H1 (cell line): ENCODE measurements around the gene SVIP. TPM values are rescaled to one million over a fixed set of nuclear protein-coding genes. Genes with fewer than 3 reads are reported as not detected.

Source experiments
- CTCF ChIA-PET: fragments of 300-600 bp; sonication (Branson Sonifier 250); formaldehyde crosslinking; loops from one replicate; lab custom pipeline; 2021; ENCODE audit not compliant: partially characterized antibody; lab: Charles Lee
- POLR2A ChIA-PET: fragments of 300-600 bp; sonication (Branson Sonifier 250); formaldehyde crosslinking; loops from one replicate; lab custom pipeline; 2021; ENCODE audit warnings: inconsistent platforms; ENCODE audit not compliant: partially characterized antibody; lab: Charles Lee
- DNase-seq, 2 experiments: peaks; one replicate each; pipeline versions ENCODE4 v3.0.0 to v3.0.0-alpha.2; 2010 to 2022; ENCODE audit warnings: low spot score in 2 of 2, low read depth in 1 of 2, mixed read lengths in 1 of 2
- FAIRE-seq: peaks from 2 replicates; lab custom pipeline; 2011; peaks lifted over from hg19 to GRCh38; lab: Jason Lieb, UNC
- H2AFZ ChIP-seq: 2 replicates; pipeline ENCODE4 v1.8.1; 2012; ENCODE audit warnings: low read length, inconsistent platforms
- H2AK5ac ChIP-seq: 2 replicates; pipeline ENCODE4 v1.6.1; 2013; ENCODE audit warnings: low read depth, low read length
- H2BK120ac ChIP-seq: replicated peaks from 2 replicates; pipeline ENCODE3; 2013; ENCODE audit warnings: low read depth, low read length, inconsistent platforms
- H2BK12ac ChIP-seq: 2 replicates; pipeline ENCODE4 v1.6.1; 2013; ENCODE audit warnings: low read depth, low read length
- H2BK15ac ChIP-seq: 2 replicates; pipeline ENCODE4 v1.6.1; 2013; ENCODE audit warnings: low read length
- H2BK20ac ChIP-seq: 2 replicates; pipeline ENCODE4 v1.6.1; 2013; ENCODE audit warnings: low read length
- H2BK5ac ChIP-seq: 2 replicates; pipeline ENCODE4 v1.6.1; 2013; ENCODE audit warnings: low read depth, low read length
- H3K14ac ChIP-seq: 2 replicates; pipeline ENCODE4 v1.6.1; 2013; ENCODE audit warnings: inconsistent platforms; ENCODE audit not compliant: insufficient read length
- H3K18ac ChIP-seq: 2 replicates; pipeline ENCODE4 v1.6.1; 2013; ENCODE audit warnings: low read length; ENCODE audit errors: extremely low read depth
- H3K23ac ChIP-seq: 2 replicates; pipeline ENCODE4 v1.6.1; 2013; ENCODE audit warnings: inconsistent platforms; ENCODE audit not compliant: insufficient read length
- H3K23me2 ChIP-seq: 2 replicates; pipeline ENCODE4 v1.6.1; 2013; ENCODE audit warnings: low read depth, low read length
- H3K27ac ChIP-seq: 2 replicates; pipeline ENCODE4 v1.6.1; 2011; ENCODE audit warnings: low read depth, low read length, inconsistent platforms
- H3K27me3 ChIP-seq, 4 experiments: replicated peaks in 1 of 4; 1 replicate in 1 of 4; 2 replicates in 3 of 4; pipeline versions ENCODE4 v1.6.1 to v1.8.1; 2011 to 2013; ENCODE audit warnings: low read length in 3 of 4, mild to moderate bottlenecking in 3 of 4, inconsistent platforms in 2 of 4, mixed read lengths in 2 of 4, moderate library complexity in 1 of 4; ENCODE audit not compliant: control insufficient read depth in 3 of 4, insufficient read depth in 3 of 4; ENCODE audit errors: extremely low read depth in 1 of 4
- H3K36me3 ChIP-seq, 4 experiments: 2 replicates each; pipeline versions ENCODE4 v1.6.1 to v1.8.1; 2011 to 2013; ENCODE audit warnings: mild to moderate bottlenecking in 4 of 4, low read length in 3 of 4, moderate library complexity in 2 of 4, control low read depth in 1 of 4, inconsistent platforms in 1 of 4; ENCODE audit not compliant: insufficient read depth in 4 of 4, control insufficient read depth in 2 of 4
- H3K4ac ChIP-seq: replicated peaks from 2 replicates; pipeline ENCODE3; 2013; ENCODE audit warnings: low read length, low read depth, mixed read lengths, inconsistent platforms; ENCODE audit not compliant: insufficient read length
- H3K4me1 ChIP-seq, 4 experiments: replicated peaks in 1 of 4; 1 replicate in 1 of 4; 2 replicates in 3 of 4; pipeline versions ENCODE4 v1.6.1 to v1.8.1; 2011 to 2013; ENCODE audit warnings: low read length in 3 of 4, inconsistent platforms in 2 of 4, mixed read lengths in 1 of 4; ENCODE audit not compliant: insufficient read depth in 4 of 4, control insufficient read depth in 3 of 4
- H3K4me2 ChIP-seq, 2 experiments: 2 replicates each; pipeline versions ENCODE4 v1.6.1 to v1.8.1; 2011 to 2013; ENCODE audit warnings: low read depth in 2 of 2, low read length in 2 of 2, control low read depth in 1 of 2, inconsistent platforms in 1 of 2, mild to moderate bottlenecking in 1 of 2; ENCODE audit not compliant: insufficient read depth in 1 of 2
- H3K4me3 ChIP-seq, 4 experiments: fragments of 200-600, 300-600 bp in 1 of 4; sonication (generic), shearing (Covaris generic), sonication (Bioruptor Twin) in 1 of 4; 2 replicates each; pipeline versions ENCODE4 v1.5.1 to v1.8.1; 2011 to 2016; ENCODE audit warnings: low read length in 4 of 4, low read depth in 3 of 4, control low read depth in 2 of 4, inconsistent platforms in 2 of 4, mild to moderate bottlenecking in 2 of 4, mixed read lengths in 1 of 4, moderate library complexity in 1 of 4; ENCODE audit not compliant: insufficient read depth in 2 of 4; ENCODE audit errors: extremely low read depth in 1 of 4
- H3K56ac ChIP-seq: replicated peaks from 2 replicates; pipeline ENCODE3; 2013; ENCODE audit warnings: low read depth, mild to moderate bottlenecking, mixed read lengths, low read length, inconsistent platforms; ENCODE audit not compliant: insufficient read length
- H3K79me1 ChIP-seq: 2 replicates; pipeline ENCODE4 v1.6.1; 2013; ENCODE audit warnings: low read depth, low read length, control low read depth
- H3K79me2 ChIP-seq, 2 experiments: 2 replicates each; pipeline versions ENCODE4 v1.6.1 to v1.8.1; 2012 to 2013; ENCODE audit warnings: low read length in 2 of 2, mild to moderate bottlenecking in 2 of 2, inconsistent platforms in 1 of 2; ENCODE audit not compliant: insufficient read depth in 2 of 2, control insufficient read depth in 1 of 2
- H3K9ac ChIP-seq, 4 experiments: replicated peaks in 1 of 4; 1 replicate in 1 of 4; 2 replicates in 3 of 4; pipeline versions ENCODE4 v1.6.1 to v1.8.1; 2011 to 2013; ENCODE audit warnings: low read depth in 3 of 4, low read length in 3 of 4, control low read depth in 2 of 4, mild to moderate bottlenecking in 2 of 4, moderate library complexity in 2 of 4, inconsistent platforms in 1 of 4; ENCODE audit errors: extremely low read depth in 1 of 4
- H3K9me3 ChIP-seq, 2 experiments: 2 replicates each; pipeline versions ENCODE4 v1.6.1 to v1.8.1; 2012 to 2013; ENCODE audit warnings: mild to moderate bottlenecking in 2 of 2, moderate library complexity in 2 of 2, control low read depth in 1 of 2, inconsistent platforms in 1 of 2, low read depth in 1 of 2, low read length in 1 of 2, mixed read lengths in 1 of 2; ENCODE audit not compliant: insufficient read depth in 2 of 2
- H4K20me1 ChIP-seq, 2 experiments: replicated peaks in 1 of 2; 2 replicates each; pipeline versions ENCODE3 to v1.8.1; 2011 to 2013; ENCODE audit warnings: inconsistent platforms in 2 of 2, low read length in 2 of 2, mild to moderate bottlenecking in 1 of 2; ENCODE audit not compliant: insufficient read depth in 2 of 2, control insufficient read depth in 1 of 2
- H4K5ac ChIP-seq: 2 replicates; pipeline ENCODE4 v1.6.1; 2013; ENCODE audit warnings: low read length, low read depth, mixed read lengths, inconsistent platforms; ENCODE audit not compliant: insufficient read length
- H4K8ac ChIP-seq: 2 replicates; pipeline ENCODE4 v1.8.0; 2013; ENCODE audit warnings: mild to moderate bottlenecking, moderate library complexity, low read length, inconsistent platforms; ENCODE audit not compliant: insufficient read depth; ENCODE audit errors: extremely low read depth
- H4K91ac ChIP-seq: replicated peaks from 2 replicates; pipeline ENCODE3; 2013; ENCODE audit warnings: low read length, mixed read lengths, inconsistent platforms; ENCODE audit not compliant: insufficient read length
- CBX5 ChIP-seq: fragments of 300-800, 300-1000 bp; sonication (generic); IDR thresholded peaks from 2 replicates; pipeline ENCODE4 v1.7.1; 2016; ENCODE audit warnings: antibody characterized with exemption, low read length, low read depth
- CHD1 ChIP-seq: IDR thresholded peaks from 2 replicates; pipeline ENCODE4 v1.6.1; 2012; ENCODE audit warnings: low read depth, low read length, improper control_type of control experiment
- EP300 ChIP-seq, 2 experiments: IDR thresholded peaks; 1 replicate in 1 of 2; 2 replicates in 1 of 2; pipeline ENCODE4 v1.6.1; 2011 to 2012; ENCODE audit warnings: low read depth in 2 of 2, low read length in 2 of 2, mild to moderate bottlenecking in 2 of 2, borderline replicate concordance in 1 of 2, inconsistent platforms in 1 of 2, moderate library complexity in 1 of 2
- KDM4A ChIP-seq: IDR thresholded peaks from one replicate; pipeline ENCODE4 v1.7.1; 2012; ENCODE audit warnings: low read depth, mild to moderate bottlenecking, moderate library complexity, low read length, inconsistent platforms; ENCODE audit not compliant: severe bottlenecking
- KDM5A ChIP-seq: fragments of 200-600 bp; IDR thresholded peaks from 2 replicates; pipeline ENCODE4 v1.7.1; 2012; ENCODE audit warnings: mild to moderate bottlenecking, low read length, inconsistent platforms, mixed read lengths
- NANOG ChIP-seq: IDR thresholded peaks from 2 replicates; pipeline ENCODE4 v1.6.1; 2011; ENCODE audit warnings: low read length, low read depth, mild to moderate bottlenecking, inconsistent platforms; ENCODE audit not compliant: insufficient read depth, poor library complexity, severe bottlenecking
- TAF7 ChIP-seq: optimal IDR thresholded peaks from 2 replicates; pipeline ENCODE3; 2011; ENCODE audit warnings: low read depth, mild to moderate bottlenecking, inconsistent platforms, low read length, moderate library complexity, borderline replicate concordance
- TCF12 ChIP-seq: IDR thresholded peaks from 2 replicates; pipeline ENCODE4 v1.6.1; 2011; ENCODE audit warnings: low read depth, mild to moderate bottlenecking, low read length
- TEAD4 ChIP-seq: IDR thresholded peaks from 2 replicates; pipeline ENCODE4 v1.6.1; 2012; ENCODE audit warnings: low read depth, low read length, inconsistent platforms, mixed read lengths
- ZNF274 ChIP-seq: IDR thresholded peaks from 2 replicates; pipeline ENCODE4 v1.7.0; 2012; ENCODE audit warnings: low read length, borderline replicate concordance; ENCODE audit errors: extremely low read depth
- WGBS, 2 experiments: shearing (Covaris generic) in 1 of 2; methylation state at CpG; one replicate each; pipeline versions ENCODE4 v1.1.6 to v1.1.7; 2013 to 2015; ENCODE audit warnings: low lambda C conversion rate in 2 of 2, mixed read lengths in 2 of 2, inconsistent platforms in 1 of 2, low coverage in 1 of 2, missing lambda C conversion rate in 1 of 2; ENCODE audit not compliant: insufficient replicate concordance in 2 of 2, insufficient coverage in 1 of 2, insufficient read length in 1 of 2; ENCODE audit errors: extremely low coverage in 1 of 2, missing lambda C conversion rate in 1 of 2; 5-methylcytosine and 5-hydroxymethylcytosine counted together
- polyA plus RNA-seq, 7 experiments: library from polyadenylated mRNA; depleted of rRNA in 3 of 7; stranded (reverse) in 5 of 7; unstranded in 2 of 7; fragments of >200 nt in 5 of 7; fragments of 200-250 nt in 2 of 7; gene quantifications; 1 replicate in 5 of 7; 2 replicates in 1 of 7; 4 replicates in 1 of 7; pipeline versions ENCODE4 v1.2.1 to v1.2.3, GENCODE V29; 2011 to 2013; ENCODE audit warnings: missing spikeins in 2 of 7, mixed read lengths in 2 of 7
- total RNA-seq: library from RNA; stranded (reverse); fragmentation: NEBNext Ultra II Directional; extraction: Animal tissue kit (Norgen Biotek cat#: 25700); gene quantifications from 2 replicates; pipeline ENCODE4 v1.2.1, GENCODE V29; 2021
- TF ChIP-seq, protein P1 (sequence below): IDR thresholded peaks from 2 replicates; pipeline ENCODE4 v1.6.1; 2012; ENCODE audit warnings: inconsistent platforms

The SVIP gene
- total and polyA plus RNA-seq, 2 of the 8 experiments (the other 6 are each of a cell fraction or from before 2014, with no cell fraction given), result 1.2 to 11.4 TPM

DNA sequence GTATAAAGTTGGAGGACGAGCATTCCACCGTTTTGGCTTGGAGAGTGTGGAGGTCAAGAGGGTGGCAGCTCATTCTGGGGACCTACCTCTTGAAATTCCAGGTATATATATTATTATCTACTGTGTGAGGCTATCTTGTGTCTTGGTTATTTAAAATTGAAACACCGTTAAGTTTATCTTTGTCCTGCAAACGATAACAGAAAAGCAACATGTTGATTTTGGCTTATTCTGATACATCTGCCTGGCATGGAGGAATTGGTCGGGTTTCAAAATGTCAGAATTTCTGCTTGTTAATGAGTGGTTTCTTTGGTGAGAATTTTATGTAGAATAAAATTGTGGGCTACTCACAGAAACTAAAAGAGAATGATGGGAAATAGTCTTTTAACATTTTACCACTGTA is 54.4 kb downstream of the SVIP start:
- Histone ChIP-seq H2AFZ (no peak overlapping the region), H3K23me2 (no peaks in the 10 kb centered on the region), H3K9me3 (no peaks in the 10 kb centered on the region), H2BK20ac (no peak overlapping the region), H3K4me1 (no peaks in the 10 kb centered on the region), H3K18ac (no peak overlapping the region), H4K91ac (no peak overlapping the region), H2BK15ac (no peak overlapping the region), H3K27me3 (no peaks in the 10 kb centered on the region), H2BK5ac (no peak overlapping the region), H3K4me2 (no peak overlapping the region), H4K8ac (no peak overlapping the region), H3K27ac (no peak overlapping the region), H2BK12ac (no peak overlapping the region), H3K79me2 (no peaks in the 10 kb centered on the region), H3K56ac (no peak overlapping the region), H3K4ac (no peak overlapping the region), H2BK120ac (no peak overlapping the region), H2AK5ac (no peak overlapping the region), H3K23ac (no peak overlapping the region), H3K9ac (no peak overlapping the region), H3K4me3 (no peak overlapping the region), H4K20me1 (no peaks in the 10 kb centered on the region), H3K36me3 (no peaks in the 10 kb centered on the region), H3K14ac (no peak overlapping the region), H3K79me1 (no peaks in the 10 kb centered on the region), H4K5ac (no peak overlapping the region)
- no peak for TF ChIP-seq TEAD4
- no peak for TF ChIP-seq CBX5
- no peak for TF ChIP-seq ZNF274
- TF ChIP-seq EP300 (IDR thresholded peaks at IDR 0.05; ENCODE audit: borderline replicate concordance in 1 of 2, low read depth in 2 of 2, low read length in 2 of 2), result no peak
- TF ChIP-seq CHD1, result no peak
- TF ChIP-seq TCF12, result no peak
- TF ChIP-seq KDM4A, result no peak
- TF ChIP-seq, protein P1, sequence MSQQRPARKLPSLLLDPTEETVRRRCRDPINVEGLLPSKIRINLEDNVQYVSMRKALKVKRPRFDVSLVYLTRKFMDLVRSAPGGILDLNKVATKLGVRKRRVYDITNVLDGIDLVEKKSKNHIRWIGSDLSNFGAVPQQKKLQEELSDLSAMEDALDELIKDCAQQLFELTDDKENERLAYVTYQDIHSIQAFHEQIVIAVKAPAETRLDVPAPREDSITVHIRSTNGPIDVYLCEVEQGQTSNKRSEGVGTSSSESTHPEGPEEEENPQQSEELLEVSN, result no peak
- no peak for TF ChIP-seq TAF7
- no peak for TF ChIP-seq NANOG
- no peak for TF ChIP-seq KDM5A
- ChIA-PET CTCF (interaction anchor here (0.6 to 0.7 kb wide), 2 partner anchors 12 to 54 kb away, joined by 3 read pairs; no protein-coding TSS in a partner anchor), POLR2A (no interaction called here)
- DNase-seq (no peak), FAIRE-seq (no peak)
- 86% methylated on average over 5 of the region's 5 CpGs; no CpG with 5 or more reads in 1 of the 2 experiments for WGBS, 2 experiments
